HepG2 (cell line): ENCODE measurements around the gene USP7. TPM values are rescaled to one million over a fixed set of nuclear protein-coding genes. Genes with fewer than 3 reads are reported as not detected.

Experiments
- CHD2 ChIP-seq: IDR thresholded peaks from 2 replicates; pipeline ENCODE4 v1.6.1; 2011; ENCODE audit warnings: low read depth, low read length, improper control_type of control experiment
- EEA1 ChIP-seq: sonication (generic); formaldehyde crosslinking; IDR thresholded peaks from 2 replicates; pipeline ENCODE4 v1.5.1; 2020; ENCODE audit warnings: mild to moderate bottlenecking, missing genetic modification reagents, borderline replicate concordance
- FOXC1 ChIP-seq: sonication (generic); formaldehyde crosslinking; IDR thresholded peaks from 2 replicates; pipeline ENCODE4 v1.8.0; 2022; ENCODE audit warnings: mild to moderate bottlenecking, missing genetic modification reagents, borderline replicate concordance
- HIVEP1 ChIP-seq: sonication (generic); formaldehyde crosslinking; IDR thresholded peaks from 2 replicates; pipeline ENCODE4 v1.4.0; 2020; ENCODE audit warnings: mild to moderate bottlenecking, missing genetic modification reagents
- JARID2 ChIP-seq: sonication (generic); formaldehyde crosslinking; IDR thresholded peaks from 2 replicates; pipeline ENCODE4 v1.8.1; 2023; ENCODE audit warnings: missing genetic modification reagents, inconsistent platforms; ENCODE audit not compliant: insufficient replicate concordance
- KMT2B ChIP-seq: IDR thresholded peaks from 2 replicates; pipeline ENCODE4 v1.6.1; 2016; ENCODE audit warnings: missing genetic modification reagents, missing compliant biosample characterization
- NFAT5 ChIP-seq: sonication (generic); formaldehyde crosslinking; IDR thresholded peaks from 2 replicates; pipeline ENCODE4 v1.4.0; 2020; ENCODE audit warnings: missing genetic modification reagents
- NR2F1 ChIP-seq, 2 experiments: fragments of 450-650 bp in 1 of 2; formaldehyde crosslinking in 1 of 2; IDR thresholded peaks; 2 replicates each; pipeline versions ENCODE4 v1.5.0 to v1.6.1; 2016 to 2020; ENCODE audit warnings: mild to moderate bottlenecking in 1 of 2, missing compliant biosample characterization in 1 of 2, missing genetic modification reagents in 1 of 2, moderate library complexity in 1 of 2
- PAWR ChIP-seq: sonication (generic); formaldehyde crosslinking; IDR thresholded peaks from 2 replicates; pipeline ENCODE4 v1.4.0; 2020; ENCODE audit warnings: missing genetic modification reagents, mild to moderate bottlenecking, borderline replicate concordance
- PHF21A ChIP-seq: sonication (generic); formaldehyde crosslinking; IDR thresholded peaks from 2 replicates; pipeline ENCODE4 v1.5.0; 2020; ENCODE audit warnings: mild to moderate bottlenecking, missing genetic modification reagents
- RARA ChIP-seq: IDR thresholded peaks from 2 replicates; pipeline ENCODE4 v1.6.1; 2016; ENCODE audit warnings: missing genetic modification reagents, missing compliant biosample characterization
- RCOR2 ChIP-seq: IDR thresholded peaks from 2 replicates; pipeline ENCODE4 v1.6.1; 2016; ENCODE audit warnings: missing biosample characterization, missing genetic modification reagents
- SP140L ChIP-seq: sonication (generic); formaldehyde crosslinking; IDR thresholded peaks from 2 replicates; pipeline ENCODE4 v1.4.0; 2020; ENCODE audit warnings: missing genetic modification reagents, borderline replicate concordance
- SP2 ChIP-seq: sonication (generic); formaldehyde crosslinking; IDR thresholded peaks from 2 replicates; pipeline ENCODE4 v1.5.1; 2020; ENCODE audit warnings: mild to moderate bottlenecking, missing genetic modification reagents
- SRSF1 ChIP-seq: fragments of 200-400 bp; formaldehyde crosslinking; optimal IDR thresholded peaks from 2 replicates; pipeline ENCODE3; 2017; ENCODE audit warnings: mild to moderate bottlenecking, low read depth, low read length, moderate library complexity
- TAF15 ChIP-seq: fragments of 200-400 bp; formaldehyde crosslinking; IDR thresholded peaks from one replicate; pipeline ENCODE4 v1.6.1; 2018; ENCODE audit warnings: mild to moderate bottlenecking, low read depth, low read length; ENCODE audit not compliant: poor library complexity, severe bottlenecking
- TBP ChIP-seq: sonication (generic); formaldehyde crosslinking; IDR thresholded peaks from 2 replicates; pipeline ENCODE4 v1.5.0; 2020; ENCODE audit warnings: missing genetic modification reagents
- ZNF235 ChIP-seq: sonication (generic); formaldehyde crosslinking; IDR thresholded peaks from 2 replicates; pipeline ENCODE4 v1.8.1; 2023; ENCODE audit warnings: mild to moderate bottlenecking, missing genetic modification reagents, borderline replicate concordance
- ZNF451 ChIP-seq: sonication (generic); formaldehyde crosslinking; IDR thresholded peaks from 2 replicates; pipeline ENCODE4 v1.5.0; 2020; ENCODE audit warnings: mild to moderate bottlenecking, missing genetic modification reagents
- ZNF484 ChIP-seq: sonication (generic); formaldehyde crosslinking; IDR thresholded peaks from 2 replicates; pipeline ENCODE4 v1.5.1; 2020; ENCODE audit warnings: mild to moderate bottlenecking, low read depth, missing genetic modification reagents, borderline replicate concordance
- ZNF569 ChIP-seq: sonication (generic); formaldehyde crosslinking; IDR thresholded peaks from 2 replicates; pipeline ENCODE4 v1.5.0; 2020; ENCODE audit warnings: mild to moderate bottlenecking, missing genetic modification reagents, moderate library complexity, borderline replicate concordance
- ZNF713 ChIP-seq: sonication (generic); formaldehyde crosslinking; IDR thresholded peaks from 2 replicates; pipeline ENCODE4 v1.4.0; 2020; ENCODE audit warnings: mild to moderate bottlenecking, missing genetic modification reagents
- ZNF784 ChIP-seq: sonication (generic); formaldehyde crosslinking; IDR thresholded peaks from 2 replicates; pipeline ENCODE4 v1.5.1; 2020; ENCODE audit warnings: missing genetic modification reagents, mild to moderate bottlenecking, borderline replicate concordance
- ZNF879 ChIP-seq: sonication (generic); formaldehyde crosslinking; IDR thresholded peaks from 2 replicates; pipeline ENCODE4 v1.8.1; 2023; ENCODE audit warnings: missing genetic modification reagents
- polyA plus RNA-seq, 8 experiments: library from polyadenylated mRNA; depleted of rRNA in 3 of 8; stranded (reverse) in 7 of 8; unstranded in 1 of 8; fragments of >200 nt; fragmentation: Illumina TruSeq in 4 of 8; extraction: Trizol in 4 of 8; gene quantifications; 2 replicates each; pipeline versions ENCODE4 v1.2.1 to v1.2.3, GENCODE V29; 2011 to 2016; ENCODE audit warnings: low read depth in 4 of 8, missing spikeins in 1 of 8, mixed read lengths in 1 of 8; ENCODE audit not compliant: insufficient read depth in 1 of 8
- total RNA-seq, 5 experiments: library from RNA; depleted of rRNA; stranded (reverse); fragments of >200 nt; fragmentation: Illumina TruSeq; extraction: Trizol; gene quantifications; 2 replicates each; pipeline ENCODE4 v1.2.3, GENCODE V29; 2016; ENCODE audit warnings: low read depth in 1 of 5

USP7 gene
- total and polyA plus RNA-seq, 2 of the 13 experiments (the other 11 are each of a cell fraction or from before 2014, with no cell fraction given), result 52.5 to 173 TPM

GRCh38 chr16:8866118-8866883, 97.4 kb downstream of the USP7 start (continued):
- TF ChIP-seq TAF15, result peak; percentile 53
- peak; percentile 58 for TF ChIP-seq PHF21A (CRISPR knock-in tag)
- TF ChIP-seq EEA1 (CRISPR knock-in tag), result peak; percentile 42
- peak; percentile 55 for TF ChIP-seq SRSF1
- no peak for TF ChIP-seq ZNF484 (CRISPR knock-in tag)
- TF ChIP-seq RCOR2, result 0 out of 2 replicates have a peak, but pooled peaks have one; percentile 50
- TF ChIP-seq ZNF235 (CRISPR knock-in tag), result no peak
- TF ChIP-seq JARID2, result no peak
- no peak for TF ChIP-seq PAWR (CRISPR knock-in tag)
- TF ChIP-seq NR2F1 (CRISPR knock-in tag; IDR thresholded peaks at IDR 0.05), result no peak; a peak in 1 of 4 replicates
- TF ChIP-seq RARA (CRISPR knock-in tag), result peak; percentile 69
- peak; percentile 34; the same call in 1 of the 2 replicates for TF ChIP-seq HIVEP1 (CRISPR knock-in tag)
- TF ChIP-seq ZNF713 (CRISPR knock-in tag), result no peak
- TF ChIP-seq ZNF569 (CRISPR knock-in tag), result no peak
- TF ChIP-seq CHD2, result peak; percentile 54; the same call in 1 of the 2 replicates
- no peak for TF ChIP-seq SP140L (CRISPR knock-in tag)
- peak; percentile 48 for TF ChIP-seq SP2 (CRISPR knock-in tag)
- no peak for TF ChIP-seq TBP (CRISPR knock-in tag)
- no peak; the same call in 1 of the 2 replicates for TF ChIP-seq ZNF879 (CRISPR knock-in tag)
- no peak for TF ChIP-seq ZNF451 (CRISPR knock-in tag)
- TF ChIP-seq FOXC1, result no peak; the same call in 1 of the 2 replicates
- TF ChIP-seq ZNF784 (CRISPR knock-in tag), result no peak
- TF ChIP-seq KMT2B (CRISPR knock-in tag), result peak; percentile 42; the same call in 1 of the 2 replicates
- no peak for TF ChIP-seq NFAT5 (CRISPR knock-in tag)
